A375 (cell line): Measurements from ENCODE around the gene RAB33A. TPM values are rescaled to one million over a fixed set of nuclear protein-coding genes. Genes with fewer than 3 reads are reported as not detected.

Experiments
- total RNA-seq: library from RNA; depleted of rRNA; stranded (reverse); fragments of >200 nt; shearing (Covaris generic); gene quantifications from 2 replicates; pipeline ENCODE4 v1.2.3, GENCODE V29; 2014; rRNA removed

Gene RAB33A
- total RNA-seq: not detected in 2 replicates

DNA sequence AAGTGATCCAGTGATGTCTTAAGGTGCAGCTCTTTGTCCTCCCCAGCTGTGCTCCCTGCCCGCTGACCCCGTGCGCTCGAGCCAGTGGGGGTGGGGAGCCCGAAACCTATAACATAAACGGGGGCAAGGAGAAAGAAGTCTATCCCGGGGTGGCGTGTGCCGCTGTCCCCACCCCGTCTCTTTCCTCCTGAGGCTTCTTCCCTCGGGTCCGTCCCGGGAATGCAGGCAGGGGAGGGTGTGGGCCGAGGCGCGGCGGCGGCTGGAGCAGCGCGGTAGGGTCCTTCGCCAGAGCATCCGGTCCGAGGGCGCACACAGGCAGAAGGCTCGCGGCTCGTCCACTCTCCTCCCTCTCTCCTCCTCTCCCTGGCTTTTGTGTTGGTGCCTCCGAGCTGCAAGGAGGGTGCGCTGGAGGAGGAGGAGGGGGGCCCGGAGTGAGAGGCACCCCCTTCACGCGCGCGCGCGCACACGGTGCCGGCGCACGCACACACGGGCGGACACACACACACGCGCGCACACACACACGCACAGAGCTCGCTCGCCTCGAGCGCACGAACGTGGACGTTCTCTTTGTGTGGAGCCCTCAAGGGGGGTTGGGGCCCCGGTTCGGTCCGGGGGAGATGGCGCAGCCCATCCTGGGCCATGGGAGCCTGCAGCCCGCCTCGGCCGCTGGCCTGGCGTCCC lies at the start of gene RAB33A:
RAB33A (plus strand) TSS at position 517 of the 681 bp plus-strand sequence; CDS start at position 618, 101 bp downstream.

DNA sequence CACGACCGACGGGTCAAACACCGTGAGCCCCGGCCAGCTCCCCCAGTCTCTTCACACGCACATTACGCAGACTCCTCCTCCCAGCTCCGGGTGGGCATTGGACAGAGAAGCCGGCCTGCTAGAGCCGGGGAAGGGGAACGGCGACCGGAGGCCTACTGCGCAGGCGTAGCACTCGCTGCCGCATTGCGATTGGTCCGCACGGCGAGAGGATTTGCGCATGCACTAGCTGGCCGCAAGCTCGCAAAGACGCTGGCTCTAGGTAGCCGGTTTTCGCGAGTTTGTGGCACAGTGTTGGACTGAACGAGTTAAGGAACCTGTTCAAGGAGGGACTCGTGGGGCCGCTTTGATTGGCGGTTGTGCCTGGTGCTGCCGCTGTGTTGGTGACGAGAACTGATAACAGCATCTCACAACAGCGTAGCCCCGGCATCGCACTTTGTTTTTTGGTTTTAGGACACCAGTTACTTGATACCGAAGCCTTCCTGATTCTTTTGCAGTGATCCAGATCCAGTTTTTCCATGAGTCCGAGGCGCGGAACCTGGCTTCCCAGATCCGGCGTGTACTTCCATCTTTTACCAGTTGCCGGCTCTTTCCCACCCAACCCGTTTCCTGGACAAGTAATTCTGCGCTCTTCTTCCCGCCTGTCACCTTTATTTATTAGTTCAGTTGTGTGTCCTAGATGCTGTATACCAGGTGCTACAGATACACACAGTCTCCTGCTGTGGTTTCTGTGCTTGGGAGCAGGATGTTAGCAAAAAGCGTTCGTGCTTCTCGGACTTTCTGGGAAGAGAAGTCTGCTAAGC lies 5.9 kb upstream of the RAB33A start, which contains the start of gene AIFM1:
AIFM1 (minus strand) TSS at position 139 of the 800 bp plus-strand sequence. CDS start 185 bp downstream, outside the sequence.

Other genes starting within 250 kb of the RAB33A start
- gene BCORL1, start 189.3 kb upstream of the RAB33A start, total RNA-seq: 1.4 and 1.8 TPM in 2 replicates
- 6.3 and 7.1 TPM in 2 replicates for gene ELF4, start 61.5 kb upstream of the RAB33A start, total RNA-seq
- gene AIFM1, start 6.1 kb upstream of the RAB33A start, total RNA-seq: 32.3 and 38.7 TPM in 2 replicates
- 2.4 and 3.1 TPM in 2 replicates for gene ZNF280C, start 96.9 kb downstream of the RAB33A start, total RNA-seq
- gene SLC25A14, start 168.0 kb downstream of the RAB33A start, total RNA-seq: 11.0 and 14.1 TPM in 2 replicates
- gene GPR119, start 213.7 kb downstream of the RAB33A start, total RNA-seq: not detected in 2 replicates
- gene RBMX2, start 230.0 kb downstream of the RAB33A start, total RNA-seq: 36.9 and 38.2 TPM in 2 replicates